NCI-H187 (cell line): ENCODE results near the gene SIPA1L3.
"Not testable (repeated sequence)": the region's sequence is repeated elsewhere in the genome, so short reads cannot be mapped to it uniquely, and the experiment has no call there.

Experiments
- DNase-seq, 2 experiments: peaks; one replicate each; lab custom pipeline; 2025; lab: John Stamatoyannopoulos, UW

SIPA1L3 gene

GRCh38 chr19:37906869-37907734 is at the start of gene SIPA1L3:
SIPA1L3 (plus strand) TSS chr19:37907208; CDS start chr19:38081566, 174,358 bp downstream.
- peak; percentile 90 to 98 for DNase-seq

- no peak for DNase-seq
These were observed 42.5 kb upstream of the SIPA1L3 start for GRCh38 chr19:37864501-37864900.

- not testable (repeated sequence) for DNase-seq
These were observed 41.1 kb upstream of the SIPA1L3 start for GRCh38 chr19:37865930-37866329.

- DNase-seq = no peak
These were observed 39.2 kb upstream of the SIPA1L3 start for GRCh38 chr19:37867831-37868230.

- DNase-seq = no peak
These were observed 37.2 kb upstream of the SIPA1L3 start for GRCh38 chr19:37869766-37870340.

GRCh38 chr19:37872383-37872782 is 34.6 kb upstream of the SIPA1L3 start:
- no peak for DNase-seq

GRCh38 chr19:37874784-37875183 is 32.2 kb upstream of the SIPA1L3 start:
- DNase-seq = no peak

- no peak for DNase-seq
These were observed 31.0 kb upstream of the SIPA1L3 start for GRCh38 chr19:37876032-37876431.

GRCh38 chr19:37877147-37877546 is 29.9 kb upstream of the SIPA1L3 start:
- no peak for DNase-seq

GRCh38 chr19:37885392-37885791 is 21.6 kb upstream of the SIPA1L3 start:
- DNase-seq = no peak

GRCh38 chr19:37886571-37886970 is 20.4 kb upstream of the SIPA1L3 start:
- no peak for DNase-seq

GRCh38 chr19:37893845-37894575 is 13.0 kb upstream of the SIPA1L3 start:
- DNase-seq = no peak

GRCh38 chr19:37896180-37896579 is 10.8 kb upstream of the SIPA1L3 start:
- DNase-seq = no peak

- no peak for DNase-seq
These were observed 7.6 kb upstream of the SIPA1L3 start for GRCh38 chr19:37899453-37899852.

- DNase-seq = no peak
These were observed 7.0 kb upstream of the SIPA1L3 start for GRCh38 chr19:37899966-37900365.

- peak; percentile 69 to 84 for DNase-seq
These were observed 4.3 kb upstream of the SIPA1L3 start for GRCh38 chr19:37902668-37903067.

GRCh38 chr19:37903096-37903495 is 3.9 kb upstream of the SIPA1L3 start:
- DNase-seq = no peak

- DNase-seq = peak; percentile 53 to 76
These were observed 801 bp upstream of the SIPA1L3 start, which contains the start of gene WDR87 for GRCh38 chr19:37905946-37906868. WDR87 (minus strand) TSS chr19:37906594; CDS start chr19:37898239, 8,355 bp downstream.

- DNase-seq = no peak
These were observed 887 bp downstream of the SIPA1L3 start for GRCh38 chr19:37907735-37908455.

GRCh38 chr19:37909661-37910199 is 2.7 kb downstream of the SIPA1L3 start:
- no peak for DNase-seq

- DNase-seq = no peak
These were observed 7.9 kb downstream of the SIPA1L3 start for GRCh38 chr19:37914908-37915307.
